Keratinocyte (primary cell): ENCODE measurements around the gene TEX29. TPM values are rescaled to one million over a fixed set of nuclear protein-coding genes. Genes with fewer than 3 reads are reported as not detected.

Experiments used
- DNase-seq: peaks from one replicate; pipeline ENCODE4 v3.0.0-alpha.2; 2011; ENCODE audit warnings: low read depth, missing footprints, low spot score
- FAIRE-seq: peaks from 2 replicates; lab custom pipeline; 2011; peaks lifted over from hg19 to GRCh38; lab: Jason Lieb, UNC
- H2AFZ ChIP-seq: 2 replicates; pipeline ENCODE4 v1.6.0; 2012; ENCODE audit warnings: low read length, control low read depth, inconsistent platforms; ENCODE audit not compliant: control insufficient read depth
- H3K27ac ChIP-seq: 2 replicates; pipeline ENCODE4 v1.5.1; 2011; ENCODE audit warnings: low read length; ENCODE audit not compliant: control insufficient read depth, insufficient read depth
- H3K27me3 ChIP-seq: 3 replicates; pipeline ENCODE4 v1.6.0; 2011; ENCODE audit warnings: low read length; ENCODE audit not compliant: control insufficient read depth, insufficient read depth; ENCODE audit errors: extremely low read depth
- H3K36me3 ChIP-seq, 2 experiments: 2 replicates in 1 of 2; 3 replicates in 1 of 2; pipeline ENCODE4 v1.5.1; 2011; ENCODE audit warnings: low read length in 2 of 2, mild to moderate bottlenecking in 1 of 2; ENCODE audit not compliant: control insufficient read depth in 2 of 2, insufficient read depth in 2 of 2; ENCODE audit errors: extremely low read depth in 1 of 2
- H3K4me1 ChIP-seq: 3 replicates; pipeline ENCODE4 v1.5.1; 2011; ENCODE audit warnings: low read length; ENCODE audit not compliant: control insufficient read depth, insufficient read depth; ENCODE audit errors: extremely low read depth
- H3K4me2 ChIP-seq: 3 replicates; pipeline ENCODE4 v1.6.0; 2011; ENCODE audit warnings: low read depth, low read length; ENCODE audit not compliant: control insufficient read depth, insufficient read depth; ENCODE audit errors: extremely low read depth
- H3K4me3 ChIP-seq, 3 experiments: fragments of 200-600 bp in 1 of 3; sonication (generic) in 1 of 3; 2 replicates in 2 of 3; 3 replicates in 1 of 3; pipeline ENCODE4 v1.5.1; 2011 to 2016; ENCODE audit warnings: low read length in 3 of 3, mild to moderate bottlenecking in 3 of 3, control low read depth in 2 of 3, inconsistent platforms in 1 of 3, low read depth in 1 of 3, mixed read lengths in 1 of 3, mixed run types in 1 of 3, moderate library complexity in 1 of 3; ENCODE audit not compliant: control insufficient read depth in 2 of 3, insufficient read depth in 2 of 3; ENCODE audit errors: extremely low read depth in 1 of 3
- H3K79me2 ChIP-seq: 2 replicates; pipeline ENCODE4 v1.6.0; 2012; ENCODE audit warnings: low read length; ENCODE audit not compliant: control insufficient read depth, insufficient read depth
- H3K9ac ChIP-seq: 3 replicates; pipeline ENCODE4 v1.6.0; 2011; ENCODE audit warnings: low read length; ENCODE audit not compliant: control insufficient read depth, insufficient read depth; ENCODE audit errors: extremely low read depth
- H3K9me1 ChIP-seq: 3 replicates; pipeline ENCODE4 v1.6.0; 2011; ENCODE audit warnings: low read length; ENCODE audit not compliant: control insufficient read depth, insufficient read depth; ENCODE audit errors: extremely low read depth
- H3K9me3 ChIP-seq: 2 replicates; pipeline ENCODE4 v1.5.1; 2012; ENCODE audit warnings: low read depth, low read length; ENCODE audit not compliant: control insufficient read depth
- H4K20me1 ChIP-seq: 3 replicates; pipeline ENCODE4 v1.6.0; 2011; ENCODE audit warnings: low read length; ENCODE audit not compliant: control insufficient read depth, insufficient read depth; ENCODE audit errors: extremely low read depth
- EZH2 ChIP-seq: IDR thresholded peaks from one replicate; pipeline ENCODE4 v1.6.1; 2012; ENCODE audit warnings: inconsistent platforms, mild to moderate bottlenecking, low read length, moderate library complexity
- dilution Hi-C: fragments of 300-500 bp; cut with MboI; formaldehyde crosslinking; loops from one replicate; pipeline ENCODE4 v1.7.0; 2020; ENCODE audit warnings: low sequenced_read_pairs; ENCODE audit not compliant: extremely low pct_ligation_motif_present
- polyA plus RNA-seq, 5 experiments: library from polyadenylated mRNA; depleted of rRNA in 3 of 5; stranded (reverse) in 3 of 5; stranded (forward) in 1 of 5; unstranded in 1 of 5; fragments of >200 nt; gene quantifications; 1 replicate in 1 of 5; 2 replicates in 3 of 5; 3 replicates in 1 of 5; pipeline versions ENCODE4 v1.2.1 to v1.2.3, GENCODE V29; 2011 to 2012; ENCODE audit warnings: missing spikeins in 2 of 5, low read depth in 1 of 5, low replicate concordance in 1 of 5
- TF ChIP-seq, protein P1 (sequence below), 3 experiments: IDR thresholded peaks in 1 of 3; conservative IDR thresholded peaks in 1 of 3; optimal IDR thresholded peaks in 1 of 3; 2 replicates in 2 of 3; 3 replicates in 1 of 3; pipeline versions ENCODE3 to v1.5.1; 2011; ENCODE audit warnings: low read length in 3 of 3, mild to moderate bottlenecking in 3 of 3, moderate library complexity in 2 of 3, control low read depth in 1 of 3, inconsistent platforms in 1 of 3; ENCODE audit not compliant: insufficient read depth in 2 of 3; ENCODE audit errors: extremely low read depth in 1 of 3

The TEX29 gene
- polyA plus RNA-seq, 1 donor (not counting 4 experiments of a cell fraction or from before 2014, with no cell fraction given): 0.18 TPM

DNA sequence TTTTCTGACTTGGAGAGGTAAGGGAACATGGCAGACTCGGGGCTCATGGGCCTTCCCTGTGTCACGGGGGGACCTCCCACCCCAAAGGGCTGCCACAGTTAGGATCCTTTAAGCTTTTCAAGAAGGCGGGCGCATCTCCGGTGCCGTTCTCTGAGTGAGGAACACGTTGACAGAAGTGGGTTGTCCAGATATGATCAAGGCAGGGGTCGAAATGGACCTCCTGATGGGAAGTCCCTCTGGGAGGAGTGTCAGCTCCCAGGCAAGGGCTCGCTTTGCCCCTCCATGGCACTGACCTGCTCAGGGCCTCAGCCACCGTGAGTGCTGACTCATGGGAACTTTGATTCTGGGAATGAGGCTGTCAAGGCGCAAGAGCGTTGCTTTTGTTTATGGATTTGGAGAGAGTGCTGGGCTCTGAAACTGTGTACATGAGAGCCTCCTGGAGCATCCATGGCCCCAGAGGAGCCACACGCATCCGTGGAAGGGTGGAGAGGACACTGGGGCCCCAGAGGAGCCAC, 6.5 kb upstream of the TEX29 start:
- no peaks in the 10 kb centered on the region for H4K20me1 ChIP-seq
- TF ChIP-seq, protein P1, sequence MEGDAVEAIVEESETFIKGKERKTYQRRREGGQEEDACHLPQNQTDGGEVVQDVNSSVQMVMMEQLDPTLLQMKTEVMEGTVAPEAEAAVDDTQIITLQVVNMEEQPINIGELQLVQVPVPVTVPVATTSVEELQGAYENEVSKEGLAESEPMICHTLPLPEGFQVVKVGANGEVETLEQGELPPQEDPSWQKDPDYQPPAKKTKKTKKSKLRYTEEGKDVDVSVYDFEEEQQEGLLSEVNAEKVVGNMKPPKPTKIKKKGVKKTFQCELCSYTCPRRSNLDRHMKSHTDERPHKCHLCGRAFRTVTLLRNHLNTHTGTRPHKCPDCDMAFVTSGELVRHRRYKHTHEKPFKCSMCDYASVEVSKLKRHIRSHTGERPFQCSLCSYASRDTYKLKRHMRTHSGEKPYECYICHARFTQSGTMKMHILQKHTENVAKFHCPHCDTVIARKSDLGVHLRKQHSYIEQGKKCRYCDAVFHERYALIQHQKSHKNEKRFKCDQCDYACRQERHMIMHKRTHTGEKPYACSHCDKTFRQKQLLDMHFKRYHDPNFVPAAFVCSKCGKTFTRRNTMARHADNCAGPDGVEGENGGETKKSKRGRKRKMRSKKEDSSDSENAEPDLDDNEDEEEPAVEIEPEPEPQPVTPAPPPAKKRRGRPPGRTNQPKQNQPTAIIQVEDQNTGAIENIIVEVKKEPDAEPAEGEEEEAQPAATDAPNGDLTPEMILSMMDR (optimal IDR thresholded peaks at IDR 0.05 in 1 of 3, IDR thresholded peaks at IDR 0.05 in 1 of 3, conservative IDR thresholded peaks at IDR 0.05 in 1 of 3; ENCODE audit: extremely low read depth in 1 of 3, insufficient read depth in 2 of 3, low read length in 3 of 3): no peak
- no peak for TF ChIP-seq EZH2
- no peaks in the 10 kb centered on the region for H3K79me2 ChIP-seq
- H3K4me3 ChIP-seq: no peak overlapping the region
- DNase-seq (no peak), FAIRE-seq (no peak)
- H3K4me1 ChIP-seq: no peaks in the 10 kb centered on the region
- dilution Hi-C loops: no loop called here
- H3K9ac ChIP-seq: no peak overlapping the region
- no peak overlapping the region for H3K27ac ChIP-seq
- H3K36me3 ChIP-seq: peaks cover 0 to 3% of the 10 kb centered on the region in 2 experiments
- H3K9me1 ChIP-seq: no peaks in the 10 kb centered on the region
- H2AFZ ChIP-seq: no peak overlapping the region
- no peaks in the 10 kb centered on the region for H3K27me3 ChIP-seq
- H3K9me3 ChIP-seq: no peaks in the 10 kb centered on the region
- no peak overlapping the region for H3K4me2 ChIP-seq

DNA sequence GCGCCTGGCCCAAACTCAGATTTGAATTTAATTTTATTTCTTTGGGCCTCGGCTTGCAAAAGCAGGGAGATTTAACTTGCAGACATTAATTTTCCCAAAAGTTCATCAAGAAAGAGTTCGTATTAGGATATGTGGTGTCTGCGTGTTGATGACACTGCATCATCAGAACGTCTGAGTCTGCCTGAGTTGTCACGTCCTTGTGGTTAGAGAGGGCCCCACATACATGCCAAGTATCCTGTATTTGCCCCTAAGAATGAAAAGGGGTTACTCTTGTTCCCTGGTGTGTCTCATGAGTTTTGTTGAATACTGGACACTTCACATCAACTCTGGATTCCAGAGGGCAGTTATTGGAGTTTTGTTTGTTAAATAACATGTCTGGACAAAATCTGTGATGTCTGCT, 5.6 kb upstream of the TEX29 start:
- no peaks in the 10 kb centered on the region for H3K9me1 ChIP-seq
- H3K79me2 ChIP-seq: no peaks in the 10 kb centered on the region
- dilution Hi-C loops: no loop called here
- H4K20me1 ChIP-seq: no peaks in the 10 kb centered on the region
- H3K27ac ChIP-seq: no peak overlapping the region
- H3K9ac ChIP-seq: no peak overlapping the region
- no peak overlapping the region for H3K4me2 ChIP-seq
- no peak overlapping the region for H3K4me3 ChIP-seq
- TF ChIP-seq, protein P1 (optimal IDR thresholded peaks at IDR 0.05 in 1 of 3, IDR thresholded peaks at IDR 0.05 in 1 of 3, conservative IDR thresholded peaks at IDR 0.05 in 1 of 3; ENCODE audit: extremely low read depth in 1 of 3, insufficient read depth in 2 of 3, low read length in 3 of 3): no peak
- no peak for TF ChIP-seq EZH2
- no peak for FAIRE-seq
- no peaks in the 10 kb centered on the region for H3K9me3 ChIP-seq
- no peak overlapping the region for H2AFZ ChIP-seq
- peaks cover 0 to 3% of the 10 kb centered on the region in 2 experiments for H3K36me3 ChIP-seq
- H3K27me3 ChIP-seq: no peaks in the 10 kb centered on the region
- no peaks in the 10 kb centered on the region for H3K4me1 ChIP-seq
- no peak for DNase-seq
